Lung microvascular endothelial cell (primary cell): Measurements from ENCODE around the gene ZBTB11. TPM values are rescaled to one million over a fixed set of nuclear protein-coding genes. Genes with fewer than 3 reads are reported as not detected.
A peak's percentile ranks its signal among the peaks of the same experiment; 100 is the strongest.
"Not testable (repeated sequence)": the region's sequence is repeated elsewhere in the genome, so short reads cannot be mapped to it uniquely, and the experiment has no call there.

Source experiments
- DNase-seq, 2 donors: peaks; one replicate each; pipeline versions ENCODE4 v3.0.0 to v3.0.0-alpha.2; 2010; ENCODE audit warnings: low read depth in 2 of 2
- total RNA-seq: library from RNA; depleted of rRNA; stranded (reverse); fragments of >200 nt; gene quantifications from 2 replicates; pipeline ENCODE4 v1.2.1, GENCODE V29; 2014

The ZBTB11 gene
- total RNA-seq, 1 donor from 2014 or later: 18.5 TPM

DNA sequence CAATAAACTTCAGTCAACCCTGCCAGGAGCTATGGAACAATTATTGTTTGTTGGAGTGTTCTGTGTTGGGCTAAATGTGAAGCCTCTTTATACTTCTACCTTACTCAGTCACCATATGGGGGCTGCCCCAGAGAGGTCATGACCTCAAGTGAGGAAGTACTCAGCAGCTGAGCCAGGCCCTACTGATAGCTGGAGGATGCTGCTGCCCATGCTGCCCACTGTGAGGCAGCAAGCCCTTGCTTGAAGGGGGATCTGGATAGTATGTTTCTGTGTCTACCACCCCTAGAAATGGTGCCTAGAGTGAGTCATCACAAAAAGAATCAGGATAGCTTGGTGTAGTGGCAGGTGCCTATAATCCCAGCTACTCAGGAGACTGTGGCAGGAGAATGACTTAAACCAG lies 14.0 kb upstream of the ZBTB11 start:
- no peak for DNase-seq

DNA sequence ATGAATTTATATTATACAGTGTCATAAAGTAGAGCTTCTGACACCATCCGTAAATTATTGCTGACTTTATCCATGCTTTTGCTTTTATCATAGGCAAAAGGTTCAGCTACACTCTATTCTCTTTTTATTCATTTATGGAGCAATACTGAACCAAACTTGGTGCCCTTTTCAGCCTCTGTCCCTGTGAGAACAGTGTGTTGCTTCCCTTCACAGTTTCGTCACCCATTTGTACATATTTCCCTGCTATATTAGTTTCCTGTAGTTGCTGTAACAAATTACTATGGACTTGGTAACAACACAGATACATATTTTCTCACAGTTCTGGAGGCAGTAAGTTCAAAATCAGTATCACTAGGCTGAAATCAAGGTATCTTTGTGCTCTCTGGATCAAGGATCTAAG lies 12.4 kb upstream of the ZBTB11 start:
- DNase-seq: peak; percentile 36 to 48

DNA sequence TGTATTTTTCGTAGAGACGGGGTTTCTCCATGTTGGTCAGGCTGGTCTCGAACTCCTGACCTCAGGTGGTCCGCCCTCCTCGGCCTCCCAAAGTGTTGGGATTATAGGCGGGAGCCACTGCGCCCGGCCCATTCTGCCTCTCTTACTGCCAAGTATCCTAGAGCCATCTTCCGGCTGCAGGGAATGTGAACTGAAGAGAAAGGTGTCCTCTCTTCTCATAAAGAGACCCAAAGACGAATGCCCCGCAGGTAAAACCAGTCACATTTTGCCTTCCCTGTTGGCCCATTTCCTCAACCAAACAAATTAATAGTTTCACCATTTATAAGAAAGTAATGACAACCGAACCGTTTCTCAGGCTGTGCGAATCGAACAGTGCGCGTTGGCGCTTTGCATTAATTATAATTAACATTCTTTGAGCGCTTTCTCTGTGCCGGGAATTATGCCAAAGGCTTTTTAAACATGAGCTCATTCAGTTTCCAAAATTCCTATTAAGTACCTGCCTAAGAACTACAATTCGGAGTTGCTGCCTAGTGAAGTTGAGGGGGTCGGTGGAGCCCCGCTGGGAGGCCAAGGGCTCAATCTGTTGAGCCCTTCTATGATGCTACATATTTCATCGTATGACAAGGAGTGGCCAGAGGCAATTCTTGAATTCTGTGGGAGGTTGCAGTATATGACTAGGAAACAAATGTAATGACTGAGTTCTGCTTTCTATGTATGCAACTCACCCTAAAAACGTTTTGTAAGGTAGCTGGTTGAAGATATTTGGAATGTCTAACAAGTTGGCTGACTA lies 10.4 kb upstream of the ZBTB11 start:
- no peak for DNase-seq

DNA sequence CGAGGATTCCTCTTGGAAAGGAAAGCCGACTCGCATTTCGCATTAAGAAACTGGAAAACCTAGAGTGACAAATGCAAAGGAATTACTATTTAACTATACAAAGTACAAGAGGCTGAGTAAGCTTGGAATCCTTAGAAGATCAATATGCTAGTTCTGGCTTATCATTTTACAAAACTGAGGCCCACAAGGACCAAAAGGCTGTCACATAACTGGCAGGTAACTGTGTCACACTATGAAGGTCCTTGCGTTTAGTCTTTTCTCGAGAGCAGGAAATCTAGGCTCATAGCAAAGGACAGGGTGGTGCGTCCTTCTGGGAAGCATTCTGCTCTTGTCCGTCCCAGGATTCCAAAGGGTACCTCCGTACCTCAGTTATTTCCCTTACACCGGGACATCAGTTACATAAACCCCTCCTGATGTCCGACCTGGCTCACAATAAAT lies 9.0 kb upstream of the ZBTB11 start:
- peak in 1 of 2 donors; percentile 43 for DNase-seq

DNA sequence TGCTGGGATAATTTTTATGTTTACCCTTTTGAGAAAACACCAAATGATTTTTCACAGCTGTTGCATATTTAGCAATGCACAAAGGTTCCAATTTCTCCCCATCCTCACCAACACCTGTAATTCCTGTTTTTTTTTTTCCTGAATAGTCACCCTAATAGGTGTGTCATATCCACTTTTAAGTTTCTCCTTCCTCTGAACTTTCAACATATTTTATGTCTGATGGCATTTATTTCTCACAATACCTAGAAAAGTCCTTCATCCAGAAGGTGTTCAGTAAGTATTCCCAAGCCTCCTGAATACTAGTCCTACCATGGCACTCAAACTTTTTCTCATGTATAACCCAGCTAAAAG lies 8.1 kb upstream of the ZBTB11 start:
- no peak for DNase-seq

DNA sequence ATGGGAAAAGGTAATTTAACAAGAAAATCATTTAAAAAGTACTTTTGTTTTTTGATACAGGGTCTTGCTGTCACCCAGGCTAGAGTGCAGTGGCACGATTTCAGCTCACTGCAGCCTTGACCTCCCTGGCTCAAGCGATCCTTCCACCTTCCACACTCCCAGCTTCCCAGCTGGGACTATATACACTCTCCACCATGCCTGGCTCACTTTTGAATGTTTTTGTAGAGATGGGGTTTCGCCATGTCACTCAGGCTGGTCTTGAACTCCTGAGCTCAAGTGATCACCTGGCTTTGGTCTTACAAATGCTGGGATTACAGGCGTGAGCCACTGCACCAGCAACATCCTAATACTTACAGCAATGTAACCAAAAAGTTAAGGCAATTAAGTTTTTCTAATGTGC lies 3.5 kb upstream of the ZBTB11 start:
- DNase-seq: no peak

DNA sequence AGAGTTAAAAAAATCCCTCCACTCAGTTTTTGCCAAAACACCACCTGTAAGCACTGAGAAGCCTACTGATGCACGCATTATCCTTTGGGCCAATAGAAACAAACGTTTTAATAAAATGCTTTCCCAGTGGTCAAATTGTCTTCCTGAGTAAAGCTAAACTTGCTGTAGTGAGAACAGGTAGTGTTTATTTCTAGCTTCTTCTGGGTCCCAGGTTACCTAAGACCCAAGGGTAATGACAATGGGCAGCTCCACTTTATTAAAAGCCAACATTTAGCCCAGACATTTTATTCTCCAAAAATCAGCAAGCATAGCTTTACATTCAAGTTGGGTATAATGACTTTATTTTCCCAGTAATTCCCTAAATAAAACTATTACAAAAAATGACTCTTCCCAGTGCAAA lies 1.9 kb upstream of the ZBTB11 start:
- not testable (repeated sequence) for DNase-seq

DNA sequence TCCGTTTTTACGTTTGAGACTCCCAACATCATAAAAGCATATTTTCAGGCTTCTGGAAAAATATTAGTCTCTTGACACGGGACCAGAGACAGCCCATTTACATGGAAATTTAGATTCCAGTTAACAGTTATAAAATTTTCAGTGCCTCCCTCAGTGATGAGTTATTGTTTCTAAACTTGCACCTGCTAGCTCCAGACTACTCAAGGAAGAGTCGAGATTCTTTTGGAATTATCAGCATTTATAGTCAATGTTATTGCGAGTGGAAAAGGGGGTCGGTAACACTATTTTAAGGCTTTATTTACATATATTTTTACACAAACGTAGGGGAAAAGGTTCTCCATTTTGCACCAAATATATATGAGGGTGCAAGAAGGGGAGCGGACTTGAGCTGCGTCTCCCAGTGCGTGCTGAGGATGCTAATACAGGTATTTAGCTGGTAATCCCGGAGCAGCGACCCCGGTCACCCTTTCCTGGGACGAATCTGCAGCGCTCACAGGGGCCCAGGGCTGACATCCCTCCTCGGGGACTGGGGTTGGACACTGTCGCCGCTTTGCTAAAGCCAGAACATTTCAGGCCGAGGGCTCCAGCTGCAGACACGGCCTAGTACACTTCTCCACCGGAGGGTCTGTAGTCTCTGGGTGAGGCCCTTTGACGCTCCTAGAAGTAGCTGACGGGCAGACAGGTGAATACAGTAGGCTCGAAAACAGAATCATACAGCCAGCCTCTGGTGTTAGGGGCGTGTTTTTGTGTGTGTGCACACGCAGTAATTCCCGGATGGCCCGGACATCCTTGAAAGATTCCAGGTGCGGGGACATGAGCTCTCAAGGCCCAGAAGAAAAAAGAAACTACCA lies 729 bp upstream of the ZBTB11 start:
- DNase-seq: no peak

DNA sequence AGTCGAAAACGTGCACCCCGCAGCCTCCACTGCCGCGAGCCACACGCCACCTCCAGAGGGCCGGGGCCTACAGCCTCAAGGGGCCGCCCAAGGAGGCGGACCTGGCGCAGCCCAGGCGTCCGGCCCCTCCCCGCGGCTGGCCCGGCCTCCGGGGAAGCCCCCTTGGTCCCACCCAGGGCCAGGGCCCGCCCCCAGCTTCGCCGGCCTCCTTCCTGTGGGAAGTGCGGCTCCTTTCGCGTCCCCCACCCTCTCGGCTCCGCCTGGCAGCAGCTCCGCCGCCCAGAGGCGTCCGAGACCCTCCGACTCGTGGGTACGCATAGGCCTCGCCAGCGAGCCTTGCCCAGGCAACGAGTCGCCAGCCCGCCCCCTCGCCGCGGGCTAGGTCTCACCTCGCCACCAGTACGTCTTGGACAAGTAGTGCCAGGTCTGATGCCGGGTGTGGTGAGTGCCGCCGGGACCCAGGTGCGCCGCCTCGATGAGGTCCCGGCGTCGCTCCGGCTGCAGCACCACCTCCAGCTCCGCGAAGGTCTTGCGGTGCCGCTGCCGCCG lies 642 bp downstream of the ZBTB11 start:
- peak; percentile 91 to 97 for DNase-seq

DNA sequence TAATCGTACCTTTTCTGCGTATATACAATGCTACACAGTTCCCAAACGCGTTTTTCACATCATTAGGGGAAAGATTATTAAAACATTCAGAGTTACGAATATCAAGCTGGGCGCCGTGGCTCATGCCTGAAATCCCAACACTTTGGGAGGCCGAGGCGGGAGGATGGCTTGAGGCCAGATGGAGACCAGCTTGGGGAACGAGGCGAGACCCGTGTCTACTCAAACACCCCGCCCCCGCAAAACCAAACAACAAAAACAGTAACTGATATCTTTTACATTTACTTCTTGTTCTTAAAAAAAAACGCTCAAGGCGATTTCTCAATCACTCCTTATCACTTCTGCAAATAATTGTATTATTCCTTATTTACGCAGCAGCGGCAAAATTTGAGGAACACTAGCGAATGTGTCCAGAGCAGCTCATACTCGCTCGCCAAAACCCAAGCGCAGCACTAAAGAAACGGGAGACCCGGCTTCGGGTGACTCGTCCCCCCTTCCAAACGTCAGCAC lies 1.2 kb downstream of the ZBTB11 start:
- peak in 1 of 2 donors; percentile 32 for DNase-seq

DNA sequence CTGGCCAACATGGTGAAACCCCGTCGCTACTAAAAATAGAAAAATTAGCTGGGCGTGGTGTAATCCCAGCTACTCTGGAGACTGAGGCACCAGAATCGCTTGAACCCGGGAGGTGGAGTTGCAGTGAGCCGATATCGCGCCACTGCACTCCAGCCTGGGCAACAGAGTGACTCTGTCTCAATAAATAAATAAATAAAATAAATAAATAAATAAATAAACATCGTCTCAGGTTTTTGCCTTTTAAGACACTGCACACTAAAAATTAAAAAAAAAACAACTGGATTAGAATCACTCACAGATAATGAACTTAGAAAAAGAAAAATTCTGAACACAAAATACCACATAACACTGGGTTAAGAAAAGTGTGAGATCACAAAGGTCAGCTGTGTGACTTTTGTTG lies 2.4 kb downstream of the ZBTB11 start:
- no peak for DNase-seq

DNA sequence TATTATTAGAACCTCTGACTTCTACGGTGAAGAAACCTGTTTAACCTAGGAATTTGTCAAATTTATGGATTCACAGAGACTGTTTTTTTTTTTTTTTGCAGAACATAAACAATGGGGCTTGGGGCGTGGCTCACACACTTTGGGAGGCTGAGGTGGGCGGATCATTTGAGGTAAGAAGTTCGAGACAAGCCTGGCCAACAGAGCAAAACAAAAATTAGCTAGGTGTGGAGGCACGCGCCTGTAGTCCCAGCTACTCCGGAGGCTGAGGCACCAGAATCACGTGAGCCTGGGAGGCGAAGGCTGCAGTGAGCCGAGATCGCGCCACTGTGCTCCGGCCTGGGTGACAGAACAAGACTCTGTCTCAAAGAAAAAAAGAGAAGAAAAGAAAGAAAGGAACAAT lies 3.0 kb downstream of the ZBTB11 start:
- no peak for DNase-seq

DNA sequence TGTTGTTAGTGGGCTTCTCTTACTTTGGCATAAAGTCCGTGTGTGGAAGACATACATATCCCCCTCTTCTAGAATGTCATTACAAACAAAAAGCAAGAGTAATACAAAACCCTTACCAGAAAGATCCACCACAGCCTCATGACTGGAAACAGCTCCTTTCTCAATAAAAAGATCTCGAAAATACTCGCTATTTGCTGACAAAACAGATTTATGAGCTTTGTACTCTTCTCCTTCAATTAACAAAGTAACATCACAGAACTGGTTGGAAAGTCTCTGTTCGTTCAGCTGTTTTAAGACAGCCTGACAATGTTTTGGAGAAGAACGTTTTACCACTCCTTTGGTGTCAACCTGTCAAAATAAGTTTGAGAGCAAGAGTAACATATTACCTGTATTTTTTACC lies 5.9 kb downstream of the ZBTB11 start:
- DNase-seq: no peak

DNA sequence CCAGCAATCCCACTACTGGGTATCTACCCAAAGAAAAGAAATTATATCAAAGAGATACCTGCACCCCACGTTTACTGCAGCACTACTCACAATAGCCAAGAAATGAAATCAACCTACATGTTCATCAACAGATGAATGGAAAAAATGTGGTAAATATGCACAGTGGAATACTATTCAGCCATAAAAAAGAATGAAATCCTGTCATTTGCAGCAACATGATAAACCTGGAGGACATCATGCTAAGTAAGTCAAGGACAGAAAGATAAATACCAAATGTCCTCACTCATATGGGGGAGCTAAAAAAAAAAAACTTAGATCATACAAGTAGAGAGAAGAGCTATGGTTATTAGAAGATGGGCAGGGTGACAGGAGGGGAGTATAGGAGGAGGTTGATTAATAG lies 9.1 kb downstream of the ZBTB11 start:
- DNase-seq: no peak

DNA sequence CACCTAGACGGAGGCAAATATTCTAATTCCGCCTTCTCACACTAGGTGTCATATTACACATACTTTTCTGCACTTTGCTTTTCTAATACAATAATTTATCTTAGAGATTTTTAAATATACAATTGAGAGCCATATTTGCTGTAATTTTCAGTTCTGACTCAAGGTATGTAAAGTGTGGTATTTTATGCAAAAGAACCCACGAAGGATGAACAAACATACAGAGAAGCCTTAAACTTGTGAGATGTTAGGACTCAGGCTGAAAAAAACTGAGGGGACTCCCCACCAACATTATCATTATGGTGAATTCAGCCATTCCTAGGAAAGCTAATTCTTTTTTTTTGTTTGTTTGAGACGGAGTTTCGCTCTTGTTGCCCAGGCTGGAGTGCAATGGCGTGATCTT lies 9.6 kb downstream of the ZBTB11 start:
- no peak for DNase-seq

DNA sequence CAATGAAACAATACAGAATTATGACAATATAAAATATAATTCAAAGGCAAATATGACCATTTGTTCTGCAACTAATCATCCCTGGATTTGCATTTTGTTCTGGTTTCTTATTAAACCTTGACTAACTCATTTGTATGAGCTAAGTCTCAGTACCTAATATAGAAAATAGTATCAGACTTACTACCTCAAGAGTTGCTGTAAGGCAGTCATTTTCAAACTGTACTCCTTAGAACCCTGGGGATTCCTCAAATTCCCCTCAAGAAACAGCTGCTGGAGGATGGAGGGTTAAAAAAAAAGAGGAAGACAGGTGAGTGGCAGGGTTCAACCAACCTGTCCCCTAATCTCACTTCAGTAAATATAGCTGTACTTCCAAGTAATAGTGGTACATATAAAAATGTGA lies 11.1 kb downstream of the ZBTB11 start:
- DNase-seq: no peak

DNA sequence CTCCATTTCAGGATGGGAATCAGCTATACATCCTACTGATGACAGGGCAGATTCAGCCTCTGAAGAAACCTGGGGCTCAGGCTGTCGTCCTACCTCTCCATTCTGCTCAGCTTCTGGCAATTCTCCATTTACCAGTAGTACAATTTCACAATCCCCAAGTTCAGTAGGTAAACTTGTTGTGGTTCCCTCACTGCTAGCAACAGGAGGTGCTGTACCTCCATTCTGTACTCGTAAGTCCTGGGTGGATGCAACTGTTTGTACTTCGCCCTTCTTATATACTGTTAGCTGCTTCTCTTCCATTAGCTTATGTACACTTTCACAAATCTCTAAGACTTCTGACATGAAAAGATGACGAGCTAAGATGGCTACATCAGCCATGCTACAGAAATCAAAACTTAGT lies 11.6 kb downstream of the ZBTB11 start:
- no peak for DNase-seq

DNA sequence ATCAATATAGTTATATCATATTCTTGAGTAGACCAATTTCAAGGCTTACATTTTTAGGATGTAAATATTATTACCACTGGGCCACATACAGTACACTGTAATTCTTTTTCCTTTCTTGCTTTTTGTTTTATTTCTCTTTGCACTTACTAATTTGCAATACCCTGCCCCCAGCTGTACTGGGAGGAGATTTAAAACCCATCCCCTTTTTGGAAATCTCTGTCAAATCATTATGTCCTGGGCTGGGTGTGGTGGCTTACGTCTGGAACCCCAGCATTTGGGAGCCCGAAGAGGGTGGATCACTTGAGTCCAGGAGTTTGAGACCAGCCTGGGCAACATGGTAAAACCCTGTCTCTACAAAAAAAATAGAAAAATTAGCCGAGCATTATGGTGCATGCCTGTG lies 16.2 kb downstream of the ZBTB11 start:
- DNase-seq: no peak

DNA sequence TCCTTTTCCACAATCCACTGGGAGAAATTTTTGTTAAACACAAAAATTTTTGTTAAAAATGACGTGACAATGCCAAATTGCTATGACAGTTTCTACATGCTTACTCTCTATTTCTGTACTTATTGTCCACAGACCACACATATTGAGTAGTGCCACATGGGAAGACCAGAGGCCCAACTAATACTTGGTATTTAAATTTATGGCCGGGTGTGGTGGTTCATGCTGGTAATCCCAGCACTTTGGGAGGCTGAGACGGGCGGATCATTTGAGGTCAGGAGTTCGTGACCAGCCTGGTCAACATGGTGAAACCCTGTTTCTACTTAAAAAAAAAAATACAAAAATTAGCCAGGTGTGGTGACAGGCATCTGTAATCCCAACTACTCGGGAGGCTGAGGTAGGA lies 20.3 kb downstream of the ZBTB11 start:
- DNase-seq: no peak

DNA sequence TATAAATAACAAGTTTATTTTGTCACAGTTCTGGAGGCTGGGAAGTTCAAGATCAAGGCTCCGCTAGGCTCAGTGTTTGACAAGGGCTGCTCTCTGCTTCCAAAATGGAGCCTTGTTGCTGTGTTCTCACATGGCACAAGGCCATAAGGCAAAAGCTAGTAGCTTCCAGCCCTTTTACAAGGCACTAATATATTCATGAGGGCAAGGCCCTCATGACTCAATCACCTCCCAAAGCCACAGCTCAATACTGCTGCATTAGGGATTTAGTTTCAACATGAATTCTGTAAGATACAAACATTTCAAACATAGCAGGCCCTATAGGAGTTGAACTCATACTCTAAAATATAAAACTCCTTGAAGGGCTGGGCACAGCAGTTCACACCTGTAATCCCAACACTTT lies 30.2 kb downstream of the ZBTB11 start:
- no peak for DNase-seq

DNA sequence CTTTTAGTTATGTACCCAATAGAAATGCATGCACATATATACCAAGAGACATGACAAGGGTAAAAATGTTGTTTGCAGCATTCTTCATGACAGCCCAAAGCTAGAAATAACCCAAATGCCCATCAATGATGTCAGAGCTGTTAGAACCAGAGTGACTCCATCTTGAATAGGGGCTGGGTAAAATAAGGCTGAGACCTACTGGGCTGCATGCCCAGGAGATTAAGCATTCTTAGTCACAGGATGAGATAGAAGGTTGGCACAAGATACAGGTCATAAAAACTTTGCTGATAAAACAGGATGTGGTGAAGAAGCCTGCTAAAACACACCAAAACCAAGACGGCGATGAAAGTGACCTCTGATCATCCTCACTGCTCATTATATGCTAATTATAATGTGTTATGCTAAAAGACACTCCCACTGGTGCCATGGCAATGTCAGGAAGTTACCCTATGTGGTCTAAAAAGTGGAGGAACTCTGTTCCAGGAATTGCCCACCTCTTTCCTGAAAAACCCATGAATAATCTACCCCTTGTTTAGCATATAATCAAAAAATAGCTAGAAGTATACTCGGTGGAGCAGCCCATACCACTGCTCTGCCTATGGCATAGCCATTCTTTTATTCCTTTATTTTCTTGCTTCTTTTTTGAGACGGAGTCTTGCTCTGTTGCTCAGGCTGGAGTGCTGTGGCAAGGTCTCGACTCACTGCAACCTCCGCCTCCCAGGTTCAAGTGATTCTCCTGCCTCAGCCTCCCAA lies 32.9 kb downstream of the ZBTB11 start:
- DNase-seq: peak in 1 of 2 donors; percentile 52
